ENCODE results near the gene FOXP1. TPM values are rescaled to one million over a fixed set of nuclear protein-coding genes. Genes with fewer than 3 reads are reported as not detected.

Gene FOXP1
- total and polyA plus RNA-seq, 9 of the 15 experiments (the other 6 are each of a cell fraction or from before 2014, with no cell fraction given): 7.7 to 34.5 (median 13.7) TPM

GRCh38 chr3:71099997-71100719, 483.4 kb downstream of the FOXP1 start:
- Histone ChIP-seq H3K9ac (ENCODE audit: insufficient read depth in 1 of 2, low read depth in 2 of 2, low read length in 2 of 2) (no peak overlapping the region), H3K4me2 (ENCODE audit: insufficient read depth, low read length) (no peak overlapping the region), H3K27ac (ENCODE audit: extremely low read depth, low read depth, low read length) (peak overlapping the region; percentile 4; the same call in 1 of the 3 replicates), H3K4me3 (no peak overlapping the region), H3K79me2 (ENCODE audit: control insufficient read depth, insufficient read depth, low read length) (0 out of 3 replicates have a peak, but pooled peaks cover 7% of the 10 kb centered on the region), H3K4me1 (replicated peaks in 1 of 2; ENCODE audit: control insufficient read depth in 2 of 2, insufficient read depth in 2 of 2, low read length in 2 of 2) (peaks cover 0 to 6% of the 10 kb centered on the region in 2 experiments; a peak in 3 of 5 replicates), H3K9me3 (replicated peaks; ENCODE audit: control insufficient read depth, insufficient read depth, low read depth, low read length) (no peaks in the 10 kb centered on the region), H3K27me3 (ENCODE audit: control insufficient read depth in 2 of 2, insufficient read depth in 2 of 2, low read length in 2 of 2) (no peaks in the 10 kb centered on the region), H3K36me3 (ENCODE audit: control insufficient read depth, insufficient read depth, low read length) (peaks cover 12% of the 10 kb centered on the region; the same call in 2 of the 3 replicates), H3K9me1 (ENCODE audit: control insufficient read depth, insufficient read depth, low read length) (no peaks in the 10 kb centered on the region), H2AFZ (ENCODE audit: low read depth, low read length) (peak overlapping the region; percentile 39; the same call in 1 of the 2 replicates), H4K20me1 (replicated peaks; ENCODE audit: control insufficient read depth, insufficient read depth, low read length) (no peaks in the 10 kb centered on the region)
- no TSS peak for BruUV-seq (replicated peaks)
- WGBS (ENCODE audit: insufficient coverage, low coverage, missing lambda C conversion rate): 23% methylated on average over 6 of the region's 6 CpGs
- peak; percentile 90 for ATAC-seq
- in situ Hi-C loops (cut with MboI) (no loop called here), intact Hi-C loops (cut with micrococcal nuclease) (no loop called here)
- POLR2A ChIA-PET: no interaction called here
- peak; percentile 29 for FAIRE-seq
- DNase-seq (ENCODE audit: extremely low read depth in 1 of 4, low spot score in 3 of 4): peak in 2 of 4 experiments; percentile 17 to 46
- CTCF ChIA-PET (ENCODE audit: low intra/inter-chr PET ratio): no interaction called here
- TF ChIP-seq BACH1 (tag; IDR thresholded peaks at IDR 0.05) (no peak), ZNF766 (CRISPR knock-in tag; conservative IDR thresholded peaks at IDR 0.05) (peak; percentile 60; the same call in 1 of the 2 replicates), ARID3A (IDR thresholded peaks at IDR 0.05; ENCODE audit: borderline replicate concordance, low read depth, low read length) (no peak), ARID3B (CRISPR knock-in tag; IDR thresholded peaks at IDR 0.05; ENCODE audit: borderline replicate concordance) (no peak), E2F8 (IDR thresholded peaks at IDR 0.05; ENCODE audit: low read depth, partially characterized antibody) (no peak), RAD51 (IDR thresholded peaks at IDR 0.05; ENCODE audit: borderline replicate concordance, low read depth) (peak; percentile 52; the same call in 1 of the 2 replicates), RAD21 (CRISPR knock-in tag; conservative IDR thresholded peaks at IDR 0.05 in 1 of 2, IDR thresholded peaks at IDR 0.05 in 1 of 2) (peak in 1 of 2 experiments; percentile 33; a peak in 1 of 4 replicates)
